DLD1 (cell line): Measurements from ENCODE around the gene CTSO.

Experiments
- in situ Hi-C: cut with HindIII; loops from 2 replicates; pipeline ENCODE4 v1.10.0; 2017; ENCODE audit warnings: low sequenced_read_pairs

CTSO gene

GRCh38 chr4:155875878-155876277 is 77.8 kb downstream of the CTSO start:
- in situ Hi-C loops = no loop called here
